HG03025 (cell line): ENCODE data around the gene PTPRH.
A peak's percentile ranks its signal among the peaks of the same experiment; 100 is the strongest.

Experiments
- ATAC-seq: cut with Tn5 transposase; IDR thresholded peaks from one replicate; pipeline ENCODE4 v1.9.1; 2021; ENCODE audit warnings: mild to moderate bottlenecking, moderate library complexity; ENCODE audit not compliant: unreplicated experiment, low FRiP score

Gene PTPRH

DNA sequence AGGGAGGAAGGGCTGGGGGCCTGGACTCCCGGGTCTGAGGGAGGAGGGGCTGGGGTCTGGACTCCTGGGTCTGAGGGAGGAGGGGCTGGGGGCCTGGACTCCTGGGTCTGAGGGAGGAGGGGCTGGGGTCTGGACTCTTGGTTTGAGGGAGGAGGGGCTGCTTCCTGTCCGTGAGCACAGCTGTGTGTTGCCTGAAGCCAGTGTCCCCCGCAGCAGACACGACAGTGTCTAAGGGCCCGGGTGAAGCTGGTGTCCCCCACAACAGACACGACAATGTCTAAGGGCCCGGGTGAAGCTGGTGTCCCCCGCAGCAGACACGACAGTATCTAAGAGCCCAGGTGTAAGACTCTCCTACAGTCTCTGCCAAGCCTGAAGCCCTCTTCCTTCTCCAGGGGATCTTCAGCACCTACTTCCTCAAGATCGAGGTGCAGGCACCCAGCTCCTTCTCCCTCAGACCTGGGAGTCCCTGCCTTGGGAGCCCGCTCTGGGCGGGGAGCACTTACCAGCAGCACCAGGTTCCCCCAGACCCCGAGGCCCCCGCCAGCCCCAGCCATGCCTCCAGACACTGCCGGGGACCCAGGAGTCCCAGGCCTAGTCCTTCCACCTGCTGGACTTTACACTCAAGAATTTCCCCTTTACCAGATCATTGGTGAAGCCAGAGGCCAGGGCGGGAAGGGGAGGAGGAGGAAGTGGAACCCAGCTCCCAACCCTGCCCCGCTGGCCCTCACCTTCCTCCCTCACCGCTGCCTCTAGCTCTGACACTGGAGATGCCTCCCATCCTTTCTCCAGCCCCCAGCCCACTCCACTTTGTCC lies at the start of gene PTPRH:
PTPRH (minus strand) TSS at position 622 of the 813 bp plus-strand sequence; CDS start at position 554, 68 bp downstream.
- ATAC-seq: no peak

- peak; percentile 12 for ATAC-seq
Observed at GRCh38 chr19:55258476-55258827, 49.2 kb upstream of the PTPRH start.

DNA sequence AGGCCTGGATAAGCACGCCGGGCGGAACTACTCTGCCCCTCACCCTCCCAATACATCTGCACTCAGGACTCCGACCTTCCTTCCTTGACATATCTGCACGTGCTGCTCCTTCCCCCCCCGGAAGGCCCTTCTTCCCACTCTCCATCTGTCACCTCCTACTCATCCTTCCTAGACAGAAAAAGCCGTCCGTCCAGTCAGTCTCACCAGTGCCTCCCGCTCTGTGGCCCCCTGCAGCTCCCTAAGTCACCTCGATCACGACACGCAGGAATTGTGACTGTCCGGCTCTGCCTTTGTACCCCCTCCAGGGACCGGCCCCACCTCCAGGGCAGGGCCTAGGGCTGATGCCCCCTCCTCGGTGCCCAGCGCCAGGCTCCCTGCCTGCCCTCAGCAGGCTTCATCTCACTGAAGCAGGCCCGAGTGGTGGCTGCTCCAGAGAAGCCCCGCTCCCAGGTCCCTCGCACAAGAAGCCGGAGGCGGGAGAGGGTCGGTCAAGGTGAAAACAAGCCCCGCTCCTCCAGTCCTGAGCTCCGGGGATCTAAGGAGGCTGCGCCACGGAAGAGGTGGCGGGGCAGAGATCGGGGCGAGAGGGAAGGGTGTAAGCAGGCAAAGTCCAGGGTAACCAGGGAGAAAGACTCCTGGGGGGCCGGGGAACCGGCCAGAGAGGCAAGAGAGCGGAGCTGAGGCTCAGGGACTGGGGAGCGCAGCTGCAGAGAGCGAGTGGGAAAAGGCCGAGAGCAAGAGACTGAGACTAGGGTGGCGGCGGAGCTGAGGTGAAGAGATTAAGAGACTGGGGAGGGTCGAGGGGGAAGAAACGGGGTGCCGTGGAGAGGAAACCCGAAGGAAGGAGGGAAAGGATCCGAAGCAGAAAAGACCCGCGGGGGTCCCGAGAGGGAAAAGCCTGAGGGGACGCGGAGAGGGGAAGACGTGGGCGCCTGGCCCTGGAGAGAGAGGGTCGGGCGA lies 48.4 kb upstream of the PTPRH start:
- ATAC-seq: peak; percentile 5

DNA sequence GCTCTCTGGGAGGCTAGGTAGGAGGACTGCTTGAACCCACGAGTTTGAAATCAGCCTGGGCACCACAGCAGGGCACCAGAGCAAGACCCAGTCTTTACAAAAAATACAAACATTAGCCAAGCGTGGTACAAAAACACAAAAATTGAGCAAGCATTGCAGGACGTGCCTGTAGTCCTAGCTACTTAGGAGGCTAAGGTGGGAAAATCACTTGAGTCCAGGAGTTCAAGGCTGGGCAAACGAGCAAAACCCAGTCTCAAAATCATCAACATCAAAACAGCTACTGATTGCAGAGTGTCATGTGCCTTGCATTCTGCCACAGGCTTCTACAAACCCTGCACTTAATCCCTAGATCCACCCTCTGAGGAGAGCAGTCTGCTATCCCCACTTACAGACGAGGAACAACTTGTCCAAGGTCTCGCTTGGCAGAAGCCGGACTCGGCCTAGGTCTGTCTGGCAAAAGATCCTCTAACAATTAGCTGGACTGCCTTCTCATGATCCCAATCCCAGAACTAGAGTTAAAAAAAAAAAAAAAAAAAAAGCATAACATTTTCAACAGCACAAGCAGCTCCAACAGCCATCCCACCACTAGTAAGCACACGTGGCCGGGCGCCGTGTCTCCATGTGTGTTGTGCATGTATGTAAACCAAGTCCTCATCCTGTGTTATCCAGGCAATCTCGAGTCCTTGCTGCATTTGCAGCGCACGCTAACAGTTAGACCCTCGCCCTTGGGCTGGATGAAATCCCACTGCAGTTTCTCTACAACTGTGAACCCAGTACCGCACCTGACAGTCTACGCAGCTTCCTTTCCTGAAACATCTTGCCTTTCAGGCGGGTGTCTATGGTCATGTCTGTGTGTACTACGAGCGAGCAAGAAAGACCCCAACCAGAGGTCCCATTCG lies 47.5 kb upstream of the PTPRH start:
- ATAC-seq: no peak

DNA sequence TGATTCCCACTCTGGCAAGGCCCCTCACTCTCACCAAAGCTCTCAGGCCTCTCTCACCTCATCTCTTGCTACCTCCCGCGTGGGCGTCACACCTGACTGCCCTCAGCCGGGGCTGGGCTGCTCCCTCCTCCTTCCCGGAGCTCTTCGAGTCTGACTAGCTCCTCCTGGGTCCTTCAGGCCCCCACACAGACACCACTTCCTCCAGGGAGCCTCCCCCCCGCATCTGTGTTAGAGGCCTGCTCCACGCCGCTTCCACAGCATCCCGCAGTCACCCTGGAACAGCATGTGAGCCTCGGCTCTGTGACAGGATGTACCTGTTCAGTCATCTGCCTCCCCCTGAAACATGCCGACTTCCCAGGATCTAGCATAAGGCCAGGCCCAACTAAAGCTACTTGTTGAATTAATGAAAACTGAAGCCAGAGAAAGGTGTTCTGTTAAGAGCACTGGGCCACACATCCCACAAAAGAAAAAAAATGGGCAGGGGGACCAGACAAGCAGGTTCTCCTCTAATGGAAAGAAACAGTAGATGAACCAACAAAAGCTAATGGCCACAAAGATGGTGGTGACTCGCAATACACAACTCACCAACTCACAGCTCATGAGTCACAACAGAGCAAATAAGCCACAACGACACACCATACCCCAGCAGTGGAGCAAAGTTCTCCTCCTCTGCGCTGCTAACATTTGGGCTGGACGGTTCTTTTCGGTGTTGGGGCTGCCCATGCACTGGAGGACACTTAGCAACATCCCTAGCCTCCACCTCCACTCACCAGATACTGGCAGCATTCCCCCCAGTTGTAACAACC lies 46.5 kb upstream of the PTPRH start:
- ATAC-seq: no peak

- ATAC-seq: no peak
Observed at GRCh38 chr19:55254625-55254977, 45.3 kb upstream of the PTPRH start.

- ATAC-seq: no peak
Observed at GRCh38 chr19:55253842-55254624, 44.7 kb upstream of the PTPRH start.

DNA sequence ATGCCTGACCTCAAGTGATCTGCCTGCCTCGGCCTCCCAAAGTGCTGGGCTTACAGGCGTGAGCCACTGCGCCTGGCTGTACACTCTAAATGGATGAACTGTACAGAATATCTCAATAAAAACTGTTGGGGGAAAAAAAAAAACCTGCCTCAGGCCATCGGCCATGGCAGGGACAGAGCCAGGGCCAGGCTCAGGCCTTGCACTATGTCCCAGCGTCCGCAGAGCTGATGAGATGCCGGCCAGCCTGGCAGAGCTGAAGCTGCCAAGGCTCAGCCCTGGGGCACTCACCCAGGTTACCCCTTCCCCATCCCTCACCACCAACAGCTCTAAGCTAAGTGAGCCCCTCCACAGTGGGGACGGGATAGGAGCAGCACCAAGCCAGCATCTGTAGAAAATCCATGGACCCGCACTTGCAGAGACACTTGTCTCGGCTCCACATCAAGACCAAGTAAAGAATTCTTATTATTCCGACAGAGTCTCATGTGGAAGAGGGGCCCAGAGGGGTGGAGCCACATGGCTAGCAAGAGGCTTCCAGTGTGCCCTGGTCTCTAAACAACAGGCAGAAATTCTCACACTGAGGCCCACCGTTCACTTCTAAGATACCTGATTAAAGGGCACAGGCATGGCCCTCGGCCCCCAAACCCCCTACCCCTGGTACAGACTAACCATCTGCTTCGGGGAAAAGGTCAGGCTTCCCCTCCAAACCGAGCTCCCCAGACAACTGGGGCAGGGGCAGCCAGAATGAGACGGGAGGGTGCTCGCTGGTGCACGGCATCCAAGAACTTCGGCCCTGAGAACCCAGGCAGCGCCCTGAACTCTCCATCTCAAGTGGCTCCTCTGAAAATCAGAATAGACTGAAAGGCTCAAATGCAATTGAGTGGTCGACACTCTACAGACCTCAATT lies 43.7 kb upstream of the PTPRH start:
- ATAC-seq: no peak

- ATAC-seq: no peak
Observed at GRCh38 chr19:55251341-55252081, 42.2 kb upstream of the PTPRH start.

GRCh38 chr19:55250262-55251036 lies 41.1 kb upstream of the PTPRH start:
- ATAC-seq: no peak

- no peak for ATAC-seq
Observed at GRCh38 chr19:55249841-55250240, 40.5 kb upstream of the PTPRH start.

- ATAC-seq: no peak
Observed at GRCh38 chr19:55248704-55249103, 39.4 kb upstream of the PTPRH start.

DNA sequence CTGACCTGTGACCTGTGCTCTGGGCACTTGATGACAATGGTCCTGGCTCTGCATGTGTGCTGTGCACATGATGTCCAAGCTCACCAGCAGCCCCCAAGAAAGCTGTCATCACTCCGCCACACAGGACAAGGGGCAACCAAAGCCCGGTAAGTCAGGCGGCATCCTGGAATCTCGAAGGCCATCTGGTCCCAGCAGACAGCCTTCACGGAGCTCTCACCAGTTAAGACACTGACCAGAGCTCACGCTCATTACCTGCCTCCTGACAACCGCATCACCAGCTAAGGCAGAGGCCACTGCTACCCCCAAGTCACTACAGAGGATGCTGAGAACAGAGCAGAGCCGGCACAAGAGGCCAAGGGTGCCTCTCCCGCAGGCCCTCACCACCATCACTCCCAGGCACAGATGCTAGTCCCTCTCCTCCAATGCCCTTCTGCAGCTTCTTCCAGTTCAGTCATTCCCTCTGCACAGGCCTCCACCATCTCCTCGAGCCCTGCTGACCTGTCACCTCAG lies 38.9 kb upstream of the PTPRH start:
- no peak for ATAC-seq

GRCh38 chr19:55247621-55248099 lies 38.4 kb upstream of the PTPRH start:
- ATAC-seq: no peak

DNA sequence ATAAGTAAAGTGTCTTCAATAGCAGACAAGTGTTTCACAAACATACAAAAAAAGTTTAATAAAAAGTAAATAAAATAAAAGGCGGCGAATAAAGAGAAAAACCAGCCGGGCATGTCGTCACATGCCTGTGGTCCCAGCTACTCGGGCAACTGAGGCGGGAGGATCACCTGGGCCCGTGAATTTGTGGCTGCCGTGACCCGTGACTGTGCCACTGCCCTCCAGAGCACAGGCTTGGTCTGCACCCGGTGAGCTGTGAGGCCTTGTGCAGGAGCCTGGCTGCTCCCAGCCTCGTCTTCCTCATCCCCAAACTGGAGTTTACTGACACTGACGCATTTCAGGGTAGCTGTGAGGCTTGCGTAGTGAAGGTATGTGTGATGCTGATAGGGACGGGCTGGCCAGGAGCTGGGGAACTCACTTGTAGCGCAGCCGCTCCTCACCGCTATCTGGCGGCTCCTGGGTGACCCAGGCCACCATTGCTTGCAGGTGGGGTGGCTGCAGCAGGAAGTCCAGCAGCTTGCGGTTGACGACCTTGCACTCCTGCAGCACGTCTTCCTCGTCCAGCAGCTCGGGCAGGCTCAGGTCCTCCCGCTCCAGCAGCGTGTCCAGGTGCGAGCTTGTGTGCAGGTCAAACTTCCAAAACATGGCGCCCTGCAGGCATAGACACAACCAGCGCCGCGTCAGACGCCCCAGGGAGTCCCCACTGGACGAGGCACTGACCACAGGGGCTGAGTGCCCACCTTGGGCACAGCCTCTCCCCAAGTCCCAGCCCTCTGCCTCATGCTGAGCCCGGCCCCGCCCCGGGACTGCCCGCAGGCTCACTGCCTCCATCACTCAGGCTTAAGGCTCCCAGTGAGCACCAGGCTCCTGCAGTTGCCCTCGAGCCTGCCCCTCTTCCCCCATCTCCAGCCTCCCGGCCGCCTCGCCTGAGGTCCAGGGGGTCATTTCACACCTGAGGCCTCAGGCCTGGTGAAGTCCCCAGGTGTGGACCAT lies 37.5 kb upstream of the PTPRH start:
- ATAC-seq: no peak
